T-helper 22 cell (primary cell): ENCODE data around the gene NANS.
"Not testable (repeated sequence)": the region's sequence is repeated elsewhere in the genome, so short reads cannot be mapped to it uniquely, and the experiment has no call there.

Experiments used
- DNase-seq: peaks from one replicate; pipeline ENCODE4 v3.0.0-alpha.2; 2020; ENCODE audit warnings: low read depth

Gene NANS

GRCh38 chr9:98039607-98040017 is 16.9 kb upstream of the NANS start:
- no peak for DNase-seq

- no peak for DNase-seq
Observed at GRCh38 chr9:98040212-98040611, 16.3 kb upstream of the NANS start.

- no peak for DNase-seq
Observed at GRCh38 chr9:98043915-98044314, 12.6 kb upstream of the NANS start.

- peak; percentile 8 for DNase-seq
Observed at GRCh38 chr9:98045234-98046179, 11.0 kb upstream of the NANS start.

GRCh38 chr9:98046180-98046543 is 10.4 kb upstream of the NANS start:
- DNase-seq = no peak

GRCh38 chr9:98047002-98047401 is 9.5 kb upstream of the NANS start:
- no peak for DNase-seq

GRCh38 chr9:98049288-98050072 is 7.1 kb upstream of the NANS start:
- no peak for DNase-seq

GRCh38 chr9:98050351-98050750 is 6.2 kb upstream of the NANS start:
- DNase-seq = no peak

GRCh38 chr9:98054376-98054951 is 2.1 kb upstream of the NANS start:
- DNase-seq = no peak

GRCh38 chr9:98057138-98057799 is 737 bp downstream of the NANS start:
- DNase-seq = no peak

- DNase-seq = no peak
Observed at GRCh38 chr9:98062161-98062560, 5.6 kb downstream of the NANS start.

GRCh38 chr9:98064623-98065392 is 8.3 kb downstream of the NANS start:
- no peak for DNase-seq

- DNase-seq = no peak
Observed at GRCh38 chr9:98066235-98066634, 9.7 kb downstream of the NANS start.

- DNase-seq = no peak
Observed at GRCh38 chr9:98067184-98067583, 10.7 kb downstream of the NANS start.

- DNase-seq = no peak
Observed at GRCh38 chr9:98069551-98069950, 13.0 kb downstream of the NANS start.

GRCh38 chr9:98070704-98071103 is 14.2 kb downstream of the NANS start:
- DNase-seq = no peak

GRCh38 chr9:98071737-98072136 is 15.2 kb downstream of the NANS start:
- no peak for DNase-seq

- DNase-seq = peak; percentile 29
Observed at GRCh38 chr9:98074115-98074990, 17.8 kb downstream of the NANS start.

- DNase-seq = no peak
Observed at GRCh38 chr9:98075332-98075805, 18.8 kb downstream of the NANS start.

- DNase-seq = not testable (repeated sequence)
Observed at GRCh38 chr9:98076514-98076890, 20.0 kb downstream of the NANS start.
